K562 (cell line): ENCODE measurements around the gene CDYL2. TPM values are rescaled to one million over a fixed set of nuclear protein-coding genes. Genes with fewer than 3 reads are reported as not detected.

Source experiments
- ATAC-seq: fragments of 200-7000 bp; cut with Tn5 transposase; 3 replicates; pipeline ENCODE4 v1.9.1; 2020; ENCODE audit warnings: moderate library complexity
- BruUV-seq: library from RNA; stranded (reverse); fragments of 400-500 nt; replicated peaks from 2 replicates; lab custom pipeline; 2021; lab: Mats Ljungman, UMichigan
- CTCF ChIA-PET: fragments of 300-600 bp; formaldehyde crosslinking; extraction: SDS; loops from one replicate; lab custom pipeline; 2021; ENCODE audit warnings: low intra/inter-chr PET ratio; lab: Yijun Ruan, JAX
- POLR2A ChIA-PET: fragments of 300-600, 350-650 bp; sonication (Branson Sonifier 250); formaldehyde crosslinking; extraction: SDS; loops from one replicate; lab custom pipeline; 2021; ENCODE audit warnings: antibody characterized with exemption, inconsistent platforms; lab: Yijun Ruan, JAX
- DNase-seq, 4 experiments: peaks; one replicate each; pipeline versions ENCODE4 v3.0.0 to v3.0.0-alpha.2; 2011 to 2018; ENCODE audit warnings: low spot score in 3 of 4, mixed read lengths in 3 of 4; ENCODE audit errors: extremely low read depth in 1 of 4
- FAIRE-seq: peaks from 2 replicates; lab custom pipeline; 2011; peaks lifted over from hg19 to GRCh38; lab: Jason Lieb, UNC
- H2AFZ ChIP-seq: 2 replicates; pipeline ENCODE4 v1.6.0; 2011; ENCODE audit warnings: low read depth, low read length, control low read depth, inconsistent platforms
- H3K27ac ChIP-seq: fragments of 200-600 bp; 3 replicates; pipeline ENCODE4 v1.8.0; 2011; ENCODE audit warnings: low read depth, mild to moderate bottlenecking, control low read depth, inconsistent platforms, low read length, moderate library complexity, mixed read lengths; ENCODE audit errors: extremely low read depth
- H3K27me3 ChIP-seq, 2 experiments: fragments of 300-600 bp in 1 of 2; 2 replicates in 1 of 2; 3 replicates in 1 of 2; pipeline versions ENCODE4 v1.6.0 to v1.8.0; 2011; ENCODE audit warnings: inconsistent platforms in 2 of 2, low read length in 2 of 2, mild to moderate bottlenecking in 1 of 2, mixed read lengths in 1 of 2, moderate library complexity in 1 of 2; ENCODE audit not compliant: control insufficient read depth in 2 of 2, insufficient read depth in 2 of 2
- H3K36me3 ChIP-seq: fragments of 300-600 bp; 3 replicates; pipeline ENCODE4 v1.8.0; 2011; ENCODE audit warnings: mild to moderate bottlenecking, low read length, inconsistent platforms; ENCODE audit not compliant: control insufficient read depth, insufficient read depth
- H3K4me1 ChIP-seq, 2 experiments: fragments of 200-600 bp in 1 of 2; replicated peaks in 1 of 2; 2 replicates in 1 of 2; 3 replicates in 1 of 2; pipeline versions ENCODE4 v1.5.1 to v1.8.0; 2011; ENCODE audit warnings: inconsistent platforms in 2 of 2, low read length in 2 of 2, mild to moderate bottlenecking in 1 of 2, mixed read lengths in 1 of 2, moderate library complexity in 1 of 2; ENCODE audit not compliant: control insufficient read depth in 2 of 2, insufficient read depth in 2 of 2
- H3K4me2 ChIP-seq: 2 replicates; pipeline ENCODE4 v1.6.1; 2011; ENCODE audit warnings: low read length, control low read depth, inconsistent platforms, mixed read lengths; ENCODE audit not compliant: insufficient read depth
- H3K4me3 ChIP-seq: fragments of 200-600 bp; sonication (generic), shearing (Covaris generic); 2 replicates; pipeline ENCODE4 v1.5.1; 2016; ENCODE audit warnings: control low read depth, inconsistent platforms
- H3K79me2 ChIP-seq: fragments of 200-600 bp; 3 replicates; pipeline ENCODE4 v1.8.0; 2011; ENCODE audit warnings: low read length, inconsistent platforms; ENCODE audit not compliant: control insufficient read depth, insufficient read depth
- H3K9ac ChIP-seq, 2 experiments: 2 replicates each; pipeline versions ENCODE4 v1.6.0 to v1.6.1; 2011; ENCODE audit warnings: low read depth in 2 of 2, low read length in 2 of 2, control low read depth in 1 of 2, inconsistent platforms in 1 of 2, mild to moderate bottlenecking in 1 of 2, mixed read lengths in 1 of 2; ENCODE audit not compliant: insufficient read depth in 1 of 2
- H3K9me1 ChIP-seq: one replicate; pipeline ENCODE4 v1.6.0; 2011; ENCODE audit warnings: inconsistent platforms, mild to moderate bottlenecking, low read length, moderate library complexity; ENCODE audit not compliant: control insufficient read depth, insufficient read depth
- H3K9me3 ChIP-seq: replicated peaks from 2 replicates; pipeline ENCODE4 v1.5.1; 2011; ENCODE audit warnings: low read depth, low read length, inconsistent platforms; ENCODE audit not compliant: control insufficient read depth, insufficient read depth
- H4K20me1 ChIP-seq: replicated peaks from 2 replicates; pipeline ENCODE4 v1.6.1; 2011; ENCODE audit warnings: low read length, inconsistent platforms, mixed read lengths; ENCODE audit not compliant: control insufficient read depth, insufficient read depth
- FOXA1 ChIP-seq: fragments of 450-650 bp; IDR thresholded peaks from 2 replicates; pipeline ENCODE4 v1.6.1; 2016; ENCODE audit warnings: mild to moderate bottlenecking, borderline replicate concordance
- FOXK2 ChIP-seq, 2 experiments: fragments of 450-650 bp; IDR thresholded peaks in 1 of 2; conservative IDR thresholded peaks in 1 of 2; 2 replicates each; pipeline ENCODE4 v1.6.1; 2016; ENCODE audit warnings: low read depth in 2 of 2, mild to moderate bottlenecking in 1 of 2
- KLF6 ChIP-seq: fragments of 250-450 bp; sonication (Bioruptor Pico); IDR thresholded peaks from 2 replicates; pipeline ENCODE4 v1.4.0; 2020; ENCODE audit warnings: mild to moderate bottlenecking, moderate library complexity, borderline replicate concordance
- PPARD ChIP-seq: fragments of 250-450 bp; sonication (Bioruptor Pico); IDR thresholded peaks from 2 replicates; pipeline ENCODE4 v1.8.0; 2022; ENCODE audit warnings: inconsistent platforms, mild to moderate bottlenecking, moderate library complexity
- SRF ChIP-seq, 2 experiments: fragments of 250-450, 450-650 bp in 1 of 2; sonication (Bioruptor Pico) in 1 of 2; sonication (generic) in 1 of 2; formaldehyde crosslinking; IDR thresholded peaks; 2 replicates each; pipeline versions ENCODE4 v1.5.0 to v1.5.1; 2020 to 2022; ENCODE audit warnings: mild to moderate bottlenecking in 1 of 2, missing genetic modification reagents in 1 of 2
- WGBS: fragments of 100-300 bp; shearing (Covaris generic); methylation state at CpG from one replicate; pipeline ENCODE4 v1.1.6; 2016; ENCODE audit warnings: low coverage, mixed read lengths; ENCODE audit not compliant: insufficient coverage; ENCODE audit errors: missing lambda C conversion rate; 5-methylcytosine and 5-hydroxymethylcytosine counted together
- in situ Hi-C: fragments of 300-500 bp; cut with MboI; formaldehyde crosslinking; loops from 4 replicates; pipeline ENCODE4 v1.15.0; 2018; ENCODE audit warnings: inconsistent platforms, mixed read lengths
- intact Hi-C: fragments of 100-400 bp; cut with micrococcal nuclease; formaldehyde crosslinking; loops from 2 replicates; pipeline ENCODE4 v1.14.2; 2022
- polyA plus RNA-seq, 8 experiments: library from polyadenylated mRNA; depleted of rRNA in 4 of 8; stranded (reverse) in 5 of 8; unstranded in 3 of 8; fragments of >200 nt; fragmentation: Nextera tagmentation in 2 of 8; fragmentation: Illumina TruSeq in 1 of 8; extraction: Ambion mirVana in 2 of 8; extraction: Trizol in 1 of 8; gene quantifications; 2 replicates each; pipeline versions ENCODE4 v1.2.1 to v1.2.3, GENCODE V29; 2011 to 2014; ENCODE audit warnings: inconsistent platforms in 1 of 8, missing spikeins in 1 of 8
- total RNA-seq, 7 experiments: library from RNA; depleted of rRNA in 6 of 7; stranded (reverse); fragments of >200 nt in 6 of 7; fragmentation: Illumina TruSeq in 2 of 7; extraction: Trizol in 2 of 7; gene quantifications; 2 replicates each; pipeline versions ENCODE4 v1.2.1 to v1.2.3, GENCODE V29; 2011 to 2021; ENCODE audit warnings: low replicate concordance in 1 of 7
- TF ChIP-seq, protein P1 (sequence below), 2 experiments: fragments of 450-650 bp in 1 of 2; sonication (generic) in 1 of 2; formaldehyde crosslinking in 1 of 2; IDR thresholded peaks; 2 replicates each; pipeline versions ENCODE4 v1.7.1 to v1.9.0; 2016 to 2022; ENCODE audit warnings: inconsistent platforms in 1 of 2, mild to moderate bottlenecking in 1 of 2, missing genetic modification reagents in 1 of 2

CDYL2 gene
- total and polyA plus RNA-seq, 9 of the 15 experiments (the other 6 are each of a cell fraction or from before 2014, with no cell fraction given): under 0.01 to 0.04 (median 0.01) TPM; not detected in 6

DNA sequence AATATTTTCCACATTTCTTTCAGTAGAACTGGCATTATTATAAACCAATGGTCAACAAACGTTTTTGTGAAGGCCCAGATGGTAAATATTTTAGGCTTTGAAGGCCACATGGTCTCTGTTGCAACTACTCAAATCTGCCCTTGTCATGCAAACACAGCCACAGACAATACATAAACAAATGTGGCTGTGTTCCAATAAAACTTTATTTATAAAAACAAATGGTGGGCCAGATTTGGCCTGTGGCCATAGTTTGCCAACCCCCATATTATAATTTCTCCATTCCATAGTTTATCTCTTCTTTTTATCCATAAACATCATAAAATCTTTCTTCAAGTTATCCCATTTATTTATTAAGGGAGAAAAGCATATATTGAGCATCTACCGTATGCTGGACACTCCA, 98.8 kb downstream of the CDYL2 start:
- no peak for FAIRE-seq
- CTCF ChIA-PET: no interaction called here
- in situ Hi-C loops: no loop called here
- no peak overlapping the region for H2AFZ ChIP-seq
- TF ChIP-seq PPARD (CRISPR knock-in tag) (no peak), SRF (CRISPR knock-in tag; IDR thresholded peaks at IDR 0.05) (no peak), FOXK2 (conservative IDR thresholded peaks at IDR 0.05 in 1 of 2, IDR thresholded peaks at IDR 0.05 in 1 of 2; ENCODE audit: low read depth in 2 of 2) (no peak), KLF6 (CRISPR knock-in tag) (no peak), FOXA1 (no peak)
- TF ChIP-seq, protein P1, sequence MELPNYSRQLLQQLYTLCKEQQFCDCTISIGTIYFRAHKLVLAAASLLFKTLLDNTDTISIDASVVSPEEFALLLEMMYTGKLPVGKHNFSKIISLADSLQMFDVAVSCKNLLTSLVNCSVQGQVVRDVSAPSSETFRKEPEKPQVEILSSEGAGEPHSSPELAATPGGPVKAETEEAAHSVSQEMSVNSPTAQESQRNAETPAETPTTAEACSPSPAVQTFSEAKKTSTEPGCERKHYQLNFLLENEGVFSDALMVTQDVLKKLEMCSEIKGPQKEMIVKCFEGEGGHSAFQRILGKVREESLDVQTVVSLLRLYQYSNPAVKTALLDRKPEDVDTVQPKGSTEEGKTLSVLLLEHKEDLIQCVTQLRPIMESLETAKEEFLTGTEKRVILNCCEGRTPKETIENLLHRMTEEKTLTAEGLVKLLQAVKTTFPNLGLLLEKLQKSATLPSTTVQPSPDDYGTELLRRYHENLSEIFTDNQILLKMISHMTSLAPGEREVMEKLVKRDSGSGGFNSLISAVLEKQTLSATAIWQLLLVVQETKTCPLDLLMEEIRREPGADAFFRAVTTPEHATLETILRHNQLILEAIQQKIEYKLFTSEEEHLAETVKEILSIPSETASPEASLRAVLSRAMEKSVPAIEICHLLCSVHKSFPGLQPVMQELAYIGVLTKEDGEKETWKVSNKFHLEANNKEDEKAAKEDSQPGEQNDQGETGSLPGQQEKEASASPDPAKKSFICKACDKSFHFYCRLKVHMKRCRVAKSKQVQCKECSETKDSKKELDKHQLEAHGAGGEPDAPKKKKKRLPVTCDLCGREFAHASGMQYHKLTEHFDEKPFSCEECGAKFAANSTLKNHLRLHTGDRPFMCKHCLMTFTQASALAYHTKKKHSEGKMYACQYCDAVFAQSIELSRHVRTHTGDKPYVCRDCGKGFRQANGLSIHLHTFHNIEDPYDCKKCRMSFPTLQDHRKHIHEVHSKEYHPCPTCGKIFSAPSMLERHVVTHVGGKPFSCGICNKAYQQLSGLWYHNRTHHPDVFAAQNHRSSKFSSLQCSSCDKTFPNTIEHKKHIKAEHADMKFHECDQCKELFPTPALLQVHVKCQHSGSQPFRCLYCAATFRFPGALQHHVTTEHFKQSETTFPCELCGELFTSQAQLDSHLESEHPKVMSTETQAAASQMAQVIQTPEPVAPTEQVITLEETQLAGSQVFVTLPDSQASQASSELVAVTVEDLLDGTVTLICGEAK (IDR thresholded peaks at IDR 0.05): peak; percentile 78
- TF ChIP-seq, protein P1 (CRISPR knock-in tag; IDR thresholded peaks at IDR 0.05): no peak
- TF ChIP-seq, all 486 proteins: peak for 1
- BruUV-seq: no TSS peak
- Histone ChIP-seq H3K9me3 (no peaks in the 10 kb centered on the region), H3K4me2 (no peak overlapping the region), H3K9ac (no peak overlapping the region), H4K20me1 (no peaks in the 10 kb centered on the region), H3K9me1 (no peaks in the 10 kb centered on the region), H3K27ac (no peak overlapping the region), H3K27me3 (no peaks in the 10 kb centered on the region), H3K36me3 (no peaks in the 10 kb centered on the region), H3K79me2 (no peaks in the 10 kb centered on the region), H3K4me3 (no peak overlapping the region), H3K4me1 (no peaks in the 10 kb centered on the region)
- ATAC-seq (no peak), DNase-seq (no peak)
- WGBS: 0% methylated on average over 2 of the region's 2 CpGs
- POLR2A ChIA-PET: no interaction called here
- intact Hi-C loops: no loop called here
